Panc1 (cell line): ENCODE data around the gene TMUB1. TPM values are rescaled to one million over a fixed set of nuclear protein-coding genes. Genes with fewer than 3 reads are reported as not detected.
A peak's percentile ranks its signal among the peaks of the same experiment; 100 is the strongest.

Experiments
- ATAC-seq: fragments of 200-7000 bp; cut with Tn5 transposase; 2 replicates; pipeline ENCODE4 v1.9.1; 2020; ENCODE audit warnings: mild to moderate bottlenecking, moderate library complexity
- BruUV-seq: library from RNA; stranded (reverse); fragments of 400-500 nt; replicated peaks from 2 replicates; lab custom pipeline; 2021; lab: Mats Ljungman, UMichigan
- CTCF ChIA-PET: fragments of 300-600 bp; sonication (Branson Sonifier 250); formaldehyde crosslinking; loops from one replicate; lab custom pipeline; 2022; ENCODE audit warnings: antibody characterized with exemption; lab: Charles Lee
- POLR2A ChIA-PET: fragments of 300-600 bp; sonication (Branson Sonifier 250); formaldehyde crosslinking; loops from one replicate; lab custom pipeline; 2022; ENCODE audit warnings: antibody characterized with exemption; lab: Charles Lee
- DNase-seq: peaks from one replicate; pipeline ENCODE4 v3.0.0-alpha.2; 2010; ENCODE audit warnings: low read depth, low spot score
- H3K27ac ChIP-seq: 2 replicates; pipeline ENCODE4 v1.5.1; 2011; ENCODE audit warnings: mild to moderate bottlenecking, low read length, inconsistent platforms
- H3K27me3 ChIP-seq: fragments of 200-500 bp; sonication (Bioruptor generic); 2 replicates; pipeline ENCODE4 v1.6.0; 2014; ENCODE audit warnings: low read length, inconsistent platforms; ENCODE audit not compliant: control insufficient read depth, insufficient read depth
- H3K36me3 ChIP-seq: fragments of 200-500 bp; sonication (Bioruptor generic); 2 replicates; pipeline ENCODE4 v1.5.1; 2014; ENCODE audit warnings: inconsistent platforms, mild to moderate bottlenecking, low read length, moderate library complexity; ENCODE audit not compliant: control insufficient read depth, insufficient read depth
- H3K4me1 ChIP-seq: 2 replicates; pipeline ENCODE4 v1.5.1; 2011; ENCODE audit warnings: inconsistent platforms, mild to moderate bottlenecking, low read length, moderate library complexity; ENCODE audit not compliant: control insufficient read depth, insufficient read depth
- H3K4me3 ChIP-seq, 2 experiments: 2 replicates each; pipeline ENCODE4 v1.5.1; 2011 to 2012; ENCODE audit warnings: low read depth in 2 of 2, low read length in 2 of 2, mild to moderate bottlenecking in 2 of 2, inconsistent platforms in 1 of 2, moderate library complexity in 1 of 2
- H3K9me3 ChIP-seq: fragments of 200-500 bp; sonication (Bioruptor generic); 2 replicates; pipeline ENCODE4 v1.5.1; 2014; ENCODE audit warnings: low read depth, mild to moderate bottlenecking, inconsistent platforms, low read length, moderate library complexity; ENCODE audit not compliant: control insufficient read depth, insufficient read depth
- CTCF ChIP-seq: fragments of 450-650 bp; IDR thresholded peaks from 2 replicates; pipeline ENCODE4 v1.5.1; 2017; ENCODE audit warnings: mild to moderate bottlenecking
- POLR2AphosphoS5 ChIP-seq: IDR thresholded peaks from 2 replicates; pipeline ENCODE4 v1.6.1; 2012; ENCODE audit warnings: mild to moderate bottlenecking, low read depth, low read length, moderate library complexity
- REST ChIP-seq, 2 experiments: IDR thresholded peaks; 2 replicates each; pipeline ENCODE4 v1.6.1; 2011 to 2012; ENCODE audit warnings: low read depth in 2 of 2, control low read depth in 1 of 2, low read length in 1 of 2, mild to moderate bottlenecking in 1 of 2, moderate library complexity in 1 of 2; ENCODE audit not compliant: insufficient read depth in 1 of 2
- SIN3A ChIP-seq: IDR thresholded peaks from 2 replicates; pipeline ENCODE4 v1.6.1; 2012; ENCODE audit warnings: low read depth, mild to moderate bottlenecking, low read length, moderate library complexity, borderline replicate concordance; ENCODE audit not compliant: insufficient read depth
- TCF7L2 ChIP-seq: IDR thresholded peaks from 2 replicates; pipeline ENCODE4 v1.6.1; 2011; ENCODE audit warnings: mild to moderate bottlenecking, low read depth, low read length, inconsistent platforms
- in situ Hi-C: cut with HindIII; loops from 2 replicates; pipeline ENCODE4 v1.10.0; 2016; ENCODE audit warnings: low sequenced_read_pairs, low pct_unique_long_range_greater_than_20kb
- intact Hi-C: fragments of 100-400 bp; cut with micrococcal nuclease; formaldehyde crosslinking; loops from one replicate; pipeline ENCODE4 v1.10.0; 2022; ENCODE audit not compliant: unreplicated experiment
- total RNA-seq: library from RNA; stranded (reverse); gene quantifications from one replicate; pipeline ENCODE4 v1.2.1, GENCODE V29; 2021; ENCODE audit not compliant: unreplicated experiment

Gene TMUB1
- total RNA-seq, 1 experiment from 2014 or later: 112 TPM

- H3K9me3 ChIP-seq: no peaks in the 10 kb centered on the region
- no peak for TF ChIP-seq TCF7L2
- peak; percentile 65 for TF ChIP-seq POLR2AphosphoS5
- 0 out of 2 replicates have a peak, but pooled peaks have one; percentile 65 for TF ChIP-seq SIN3A
- no peak for DNase-seq
- H3K4me3 ChIP-seq: peak overlapping the region; percentile 83 to 94
- ChIA-PET POLR2A (interaction anchor here (0.7 kb wide), 1 partner anchor 62 kb away, joined by 8 read pairs; no protein-coding TSS in a partner anchor), CTCF (interaction anchor here (0.5 kb wide), 1 partner anchor 12 kb away, joined by 3 read pairs; no protein-coding TSS in a partner anchor)
- intact Hi-C loops: no loop called here
- H3K4me1 ChIP-seq: peaks cover 36% of the 10 kb centered on the region
- no TSS peak for BruUV-seq
- ATAC-seq: peak; percentile 43; the same call in 1 of the 2 replicates
- in situ Hi-C loops: no loop called here
- peak overlapping the region; percentile 94 for H3K27ac ChIP-seq
- H3K27me3 ChIP-seq: no peaks in the 10 kb centered on the region
- peaks cover 13% of the 10 kb centered on the region for H3K36me3 ChIP-seq
These were observed 21.2 kb downstream of the TMUB1 start for GRCh38 chr7:151062111-151062398.

- ATAC-seq (no peak), DNase-seq (no peak)
- intact Hi-C loops (no loop called here), in situ Hi-C loops (no loop called here)
- CTCF ChIA-PET: interaction anchor here (0.5 to 0.9 kb wide), 4 partner anchors 12 to 158 kb away, joined by 3 to 5 read pairs (median 4); no protein-coding TSS in a partner anchor
- POLR2A ChIA-PET: interaction anchor here (0.6 to 0.7 kb wide), 3 partner anchors 15 to 24 kb away, joined by 4 to 8 read pairs (median 6); partner anchors contain the start of gene TMUB1
- Histone ChIP-seq H3K9me3 (no peaks in the 10 kb centered on the region), H3K27ac (peak overlapping the region; percentile 94), H3K27me3 (no peaks in the 10 kb centered on the region), H3K36me3 (peaks cover 13% of the 10 kb centered on the region), H3K4me1 (peaks cover 41% of the 10 kb centered on the region), H3K4me3 (peak overlapping the region; percentile 83 to 94)
- TF ChIP-seq REST (IDR thresholded peaks at IDR 0.05; ENCODE audit: insufficient read depth in 1 of 2, low read depth in 2 of 2, low read length in 1 of 2): no peak
- TF ChIP-seq SIN3A: peak; percentile 16; the same call in 1 of the 2 replicates
- TF ChIP-seq CTCF: no peak
- TF ChIP-seq POLR2AphosphoS5: 0 out of 2 replicates have a peak, but pooled peaks have one; percentile 25
- TF ChIP-seq TCF7L2: no peak
- no TSS peak for BruUV-seq
These were observed 21.8 kb downstream of the TMUB1 start for GRCh38 chr7:151061213-151062110.
